ENCODE results near the gene PPIAL4G.
A peak's percentile ranks its signal among the peaks of the same experiment; 100 is the strongest.
"Not testable (repeated sequence)": the region's sequence is repeated elsewhere in the genome, so short reads cannot be mapped to it uniquely, and the experiment has no call there.

DNA sequence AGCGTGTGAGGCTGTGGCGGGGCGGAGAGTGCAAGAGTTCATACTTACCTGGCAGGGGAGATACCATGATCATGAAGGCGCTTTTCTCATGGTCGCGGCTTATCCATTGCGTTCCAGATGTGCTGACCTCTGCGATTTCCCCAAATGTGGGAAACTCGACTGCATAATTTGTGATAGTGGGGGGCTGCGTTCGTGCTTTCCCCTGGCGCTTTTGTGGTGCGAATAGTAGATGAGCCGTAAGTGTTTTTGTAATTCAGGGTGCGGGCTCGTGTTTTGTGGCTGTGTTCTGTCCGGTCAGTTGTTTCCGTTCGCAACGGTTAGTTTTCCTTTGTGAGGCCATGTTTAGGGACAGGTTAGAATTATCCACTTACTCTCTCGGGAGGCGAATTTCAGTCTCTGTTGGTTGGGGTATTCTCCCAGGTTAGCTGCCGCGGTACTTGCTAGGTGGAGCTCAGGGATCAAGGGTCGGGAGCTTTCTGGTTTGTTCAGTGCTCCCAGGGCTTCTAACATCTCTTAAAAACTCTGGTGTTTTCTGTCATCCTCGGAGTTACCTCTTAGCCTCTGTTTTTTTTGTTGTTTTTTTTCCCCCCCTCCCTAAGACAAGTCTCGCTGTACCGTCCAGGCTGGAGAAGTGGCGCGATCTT lies 39.6 kb upstream of the PPIAL4G start:
- TF ChIP-seq SIN3A (IDR thresholded peaks at IDR 0.05; ENCODE audit: borderline replicate concordance, insufficient read depth, low read depth, low read length) = peak; percentile 100
- TF ChIP-seq, protein P1, sequence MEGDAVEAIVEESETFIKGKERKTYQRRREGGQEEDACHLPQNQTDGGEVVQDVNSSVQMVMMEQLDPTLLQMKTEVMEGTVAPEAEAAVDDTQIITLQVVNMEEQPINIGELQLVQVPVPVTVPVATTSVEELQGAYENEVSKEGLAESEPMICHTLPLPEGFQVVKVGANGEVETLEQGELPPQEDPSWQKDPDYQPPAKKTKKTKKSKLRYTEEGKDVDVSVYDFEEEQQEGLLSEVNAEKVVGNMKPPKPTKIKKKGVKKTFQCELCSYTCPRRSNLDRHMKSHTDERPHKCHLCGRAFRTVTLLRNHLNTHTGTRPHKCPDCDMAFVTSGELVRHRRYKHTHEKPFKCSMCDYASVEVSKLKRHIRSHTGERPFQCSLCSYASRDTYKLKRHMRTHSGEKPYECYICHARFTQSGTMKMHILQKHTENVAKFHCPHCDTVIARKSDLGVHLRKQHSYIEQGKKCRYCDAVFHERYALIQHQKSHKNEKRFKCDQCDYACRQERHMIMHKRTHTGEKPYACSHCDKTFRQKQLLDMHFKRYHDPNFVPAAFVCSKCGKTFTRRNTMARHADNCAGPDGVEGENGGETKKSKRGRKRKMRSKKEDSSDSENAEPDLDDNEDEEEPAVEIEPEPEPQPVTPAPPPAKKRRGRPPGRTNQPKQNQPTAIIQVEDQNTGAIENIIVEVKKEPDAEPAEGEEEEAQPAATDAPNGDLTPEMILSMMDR (IDR thresholded peaks at IDR 0.05) = not testable (repeated sequence)
- TF ChIP-seq POLR2AphosphoS5 (IDR thresholded peaks at IDR 0.05; ENCODE audit: low read depth, low read length) = peak; percentile 99
- TF ChIP-seq, protein P2, sequence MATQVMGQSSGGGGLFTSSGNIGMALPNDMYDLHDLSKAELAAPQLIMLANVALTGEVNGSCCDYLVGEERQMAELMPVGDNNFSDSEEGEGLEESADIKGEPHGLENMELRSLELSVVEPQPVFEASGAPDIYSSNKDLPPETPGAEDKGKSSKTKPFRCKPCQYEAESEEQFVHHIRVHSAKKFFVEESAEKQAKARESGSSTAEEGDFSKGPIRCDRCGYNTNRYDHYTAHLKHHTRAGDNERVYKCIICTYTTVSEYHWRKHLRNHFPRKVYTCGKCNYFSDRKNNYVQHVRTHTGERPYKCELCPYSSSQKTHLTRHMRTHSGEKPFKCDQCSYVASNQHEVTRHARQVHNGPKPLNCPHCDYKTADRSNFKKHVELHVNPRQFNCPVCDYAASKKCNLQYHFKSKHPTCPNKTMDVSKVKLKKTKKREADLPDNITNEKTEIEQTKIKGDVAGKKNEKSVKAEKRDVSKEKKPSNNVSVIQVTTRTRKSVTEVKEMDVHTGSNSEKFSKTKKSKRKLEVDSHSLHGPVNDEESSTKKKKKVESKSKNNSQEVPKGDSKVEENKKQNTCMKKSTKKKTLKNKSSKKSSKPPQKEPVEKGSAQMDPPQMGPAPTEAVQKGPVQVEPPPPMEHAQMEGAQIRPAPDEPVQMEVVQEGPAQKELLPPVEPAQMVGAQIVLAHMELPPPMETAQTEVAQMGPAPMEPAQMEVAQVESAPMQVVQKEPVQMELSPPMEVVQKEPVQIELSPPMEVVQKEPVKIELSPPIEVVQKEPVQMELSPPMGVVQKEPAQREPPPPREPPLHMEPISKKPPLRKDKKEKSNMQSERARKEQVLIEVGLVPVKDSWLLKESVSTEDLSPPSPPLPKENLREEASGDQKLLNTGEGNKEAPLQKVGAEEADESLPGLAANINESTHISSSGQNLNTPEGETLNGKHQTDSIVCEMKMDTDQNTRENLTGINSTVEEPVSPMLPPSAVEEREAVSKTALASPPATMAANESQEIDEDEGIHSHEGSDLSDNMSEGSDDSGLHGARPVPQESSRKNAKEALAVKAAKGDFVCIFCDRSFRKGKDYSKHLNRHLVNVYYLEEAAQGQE (IDR thresholded peaks at IDR 0.05; ENCODE audit: insufficient read depth in 1 of 2, low read depth in 2 of 2, low read length in 1 of 2) = 0 out of 4 replicates have a peak, but pooled peaks of 1 of the 2 experiments have one; percentile 32

Data from Panc1 (cell line).